Measurements from ENCODE around the gene ZPR1.
"Not testable (repeated sequence)": the region's sequence is repeated elsewhere in the genome, so short reads cannot be mapped to it uniquely, and the experiment has no call there.

- TF ChIP-seq CTCF (conservative IDR thresholded peaks at IDR 0.05; ENCODE audit: low read length); EZH2phosphoT487 (IDR thresholded peaks at IDR 0.05; ENCODE audit: borderline replicate concordance): not testable (repeated sequence)
Observed at GRCh38 chr11:116834535-116835041, 46.8 kb upstream of the ZPR1 start.
